SK-N-SH treated with all-trans-retinoic acid at 6 μM for 48 hours (cell line): ENCODE data around the gene SPATA31D1.

Experiments
- ATAC-seq: fragments of 200-7000 bp; cut with Tn5 transposase; 3 replicates; pipeline ENCODE4 v1.9.1; 2020; ENCODE audit warnings: mild to moderate bottlenecking, moderate library complexity
- ARNTL ChIP-seq: fragments of 450-650 bp; formaldehyde crosslinking; IDR thresholded peaks from 2 replicates; pipeline ENCODE4 v1.5.0; 2020; ENCODE audit warnings: low read depth, mild to moderate bottlenecking, moderate library complexity, borderline replicate concordance
- BACH2 ChIP-seq: fragments of 250-450 bp; sonication (Bioruptor Pico); IDR thresholded peaks from 2 replicates; pipeline ENCODE4 v1.9.0; 2021; ENCODE audit warnings: mild to moderate bottlenecking, borderline replicate concordance
- CREB5 ChIP-seq: fragments of 250-450 bp; sonication (Bioruptor Pico); IDR thresholded peaks from 2 replicates; pipeline ENCODE4 v1.5.1; 2020; ENCODE audit warnings: low read depth, mild to moderate bottlenecking, moderate library complexity
- CSDC2 ChIP-seq: fragments of 250-450 bp; sonication (Bioruptor Pico); IDR thresholded peaks from 2 replicates; pipeline ENCODE4 v1.5.0; 2020; ENCODE audit warnings: mild to moderate bottlenecking, moderate library complexity
- CSRNP3 ChIP-seq: fragments of 250-450 bp; sonication (Bioruptor Pico); IDR thresholded peaks from 2 replicates; pipeline ENCODE4 v1.5.1; 2021; ENCODE audit warnings: mild to moderate bottlenecking, moderate library complexity
- ESRRG ChIP-seq: fragments of 250-450 bp; sonication (Bioruptor Pico); IDR thresholded peaks from 2 replicates; pipeline ENCODE4 v1.6.1; 2021; ENCODE audit warnings: mild to moderate bottlenecking
- ISL1 ChIP-seq: fragments of 250-450 bp; sonication (Bioruptor Pico); IDR thresholded peaks from 2 replicates; pipeline ENCODE4 v2.1.2; 2022; ENCODE audit warnings: mild to moderate bottlenecking, moderate library complexity
- OSR1 ChIP-seq: fragments of 250-450 bp; sonication (Bioruptor Pico); IDR thresholded peaks from 2 replicates; pipeline ENCODE4 v1.8.0; 2022; ENCODE audit warnings: moderate library complexity, mild to moderate bottlenecking, inconsistent platforms
- PATZ1 ChIP-seq: fragments of 250-450 bp; sonication (Bioruptor Pico); IDR thresholded peaks from 2 replicates; pipeline ENCODE4 v1.8.0; 2020; ENCODE audit warnings: mild to moderate bottlenecking, moderate library complexity, borderline replicate concordance
- PPARA ChIP-seq: fragments of 250-450 bp; sonication (Bioruptor Pico); IDR thresholded peaks from 2 replicates; pipeline ENCODE4 v1.5.0; 2020; ENCODE audit warnings: mild to moderate bottlenecking, borderline replicate concordance
- RARB ChIP-seq: fragments of 250-450 bp; sonication (Bioruptor Pico); IDR thresholded peaks from 2 replicates; pipeline ENCODE4 v1.8.0; 2021; ENCODE audit warnings: mild to moderate bottlenecking, moderate library complexity
- SNAI2 ChIP-seq: fragments of 250-450 bp; sonication (Bioruptor Pico); IDR thresholded peaks from 2 replicates; pipeline ENCODE4 v1.5.0; 2020; ENCODE audit warnings: mild to moderate bottlenecking, moderate library complexity
- TCF4 ChIP-seq: fragments of 250-450 bp; sonication (Bioruptor Pico); IDR thresholded peaks from 2 replicates; pipeline ENCODE4 v1.8.0; 2021; ENCODE audit warnings: mild to moderate bottlenecking, moderate library complexity, borderline replicate concordance
- TOX ChIP-seq: fragments of 250-450 bp; sonication (Bioruptor Pico); IDR thresholded peaks from 2 replicates; pipeline ENCODE4 v1.8.0; 2021; ENCODE audit warnings: mild to moderate bottlenecking, moderate library complexity, borderline replicate concordance
- TSHZ2 ChIP-seq: fragments of 250-450 bp; sonication (Bioruptor Pico); IDR thresholded peaks from 2 replicates; pipeline ENCODE4 v1.5.0; 2020; ENCODE audit warnings: mild to moderate bottlenecking, moderate library complexity
- ZC3H10 ChIP-seq: fragments of 250-450 bp; sonication (Bioruptor Pico); IDR thresholded peaks from 2 replicates; pipeline ENCODE4 v1.5.1; 2021; ENCODE audit warnings: mild to moderate bottlenecking, moderate library complexity
- ZFP30 ChIP-seq: fragments of 450-650 bp; formaldehyde crosslinking; IDR thresholded peaks from 2 replicates; pipeline ENCODE4 v1.5.0; 2022; ENCODE audit warnings: mild to moderate bottlenecking, moderate library complexity
- ZNF565 ChIP-seq: fragments of 450-650 bp; formaldehyde crosslinking; conservative IDR thresholded peaks from 2 replicates; pipeline ENCODE4 v1.5.0; 2020; ENCODE audit warnings: low read depth, mild to moderate bottlenecking, moderate library complexity
- ZNF70 ChIP-seq: fragments of 450-650 bp; formaldehyde crosslinking; IDR thresholded peaks from 2 replicates; pipeline ENCODE4 v1.5.0; 2020; ENCODE audit warnings: mild to moderate bottlenecking, moderate library complexity
- ZNF8 ChIP-seq: fragments of 450-650 bp; formaldehyde crosslinking; IDR thresholded peaks from 2 replicates; pipeline ENCODE4 v1.5.0; 2020; ENCODE audit warnings: mild to moderate bottlenecking, moderate library complexity

SPATA31D1 gene

GRCh38 chr9:81999806-82000205 is 11.2 kb downstream of the SPATA31D1 start:
- no peak for TF ChIP-seq ZNF8 (CRISPR knock-in tag)
- no peak for TF ChIP-seq CREB5 (CRISPR knock-in tag)
- TF ChIP-seq TSHZ2 (CRISPR knock-in tag) = no peak
- TF ChIP-seq RARB (CRISPR knock-in tag) = no peak
- TF ChIP-seq OSR1 (CRISPR knock-in tag) = no peak
- TF ChIP-seq BACH2 (CRISPR knock-in tag) = no peak
- TF ChIP-seq ZNF565 = no peak
- TF ChIP-seq CSRNP3 (CRISPR knock-in tag) = no peak
- TF ChIP-seq ZC3H10 (CRISPR knock-in tag) = no peak
- TF ChIP-seq ISL1 (CRISPR knock-in tag) = no peak
- TF ChIP-seq ARNTL (CRISPR knock-in tag) = no peak
- TF ChIP-seq ESRRG (CRISPR knock-in tag) = no peak
- no peak for TF ChIP-seq ZFP30 (CRISPR knock-in tag)
- no peak for TF ChIP-seq TOX (CRISPR knock-in tag)
- TF ChIP-seq TCF4 (CRISPR knock-in tag) = no peak
- no peak for TF ChIP-seq CSDC2 (CRISPR knock-in tag)
- TF ChIP-seq PATZ1 = no peak

GRCh38 chr9:82010711-82011110 is 22.1 kb downstream of the SPATA31D1 start:
- TF ChIP-seq ZFP30 (CRISPR knock-in tag) (no peak), TOX (CRISPR knock-in tag) (no peak), PPARA (no peak), ZNF70 (CRISPR knock-in tag) (no peak)
- TF ChIP-seq, all 23 proteins: peak for 0
- ATAC-seq = no peak

More at GRCh38 chr9:81999806-82000205, 11.2 kb downstream of the SPATA31D1 start:
- ATAC-seq = no peak

- no peak for ATAC-seq
- no peak for TF ChIP-seq ZNF70 (CRISPR knock-in tag)
- no peak for TF ChIP-seq ZFP30 (CRISPR knock-in tag)
- no peak for TF ChIP-seq CSDC2 (CRISPR knock-in tag)
- TF ChIP-seq RARB (CRISPR knock-in tag) = no peak
- no peak for TF ChIP-seq OSR1 (CRISPR knock-in tag)
- no peak for TF ChIP-seq PPARA
- no peak for TF ChIP-seq CREB5 (CRISPR knock-in tag)
- no peak for TF ChIP-seq SNAI2 (CRISPR knock-in tag)
- no peak for TF ChIP-seq TSHZ2 (CRISPR knock-in tag)
Measured at GRCh38 chr9:82011133-82011532, 22.6 kb downstream of the SPATA31D1 start.
